Type B pancreatic cell (in vitro differentiated cells): ENCODE results near the gene MTA3. TPM values are rescaled to one million over a fixed set of nuclear protein-coding genes. Genes with fewer than 3 reads are reported as not detected.
"Not testable (repeated sequence)": the region's sequence is repeated elsewhere in the genome, so short reads cannot be mapped to it uniquely, and the experiment has no call there.

Experiments used
- DNase-seq: peaks from one replicate; pipeline ENCODE4 v3.0.0; 2021; ENCODE audit warnings: mixed read lengths; ENCODE audit not compliant: unreplicated experiment; ENCODE audit errors: extremely low spot score
- H3K27ac Mint-ChIP-seq: 2 replicates; pipeline ENCODE4 v1.8.0; 2021; ENCODE audit warnings: mild to moderate bottlenecking, mixed read lengths
- H3K27me3 Mint-ChIP-seq: 2 replicates; pipeline ENCODE4 v1.8.0; 2021; ENCODE audit warnings: mixed read lengths
- H3K36me3 Mint-ChIP-seq: 2 replicates; pipeline ENCODE4 v1.8.0; 2021; ENCODE audit warnings: mixed read lengths
- H3K4me1 Mint-ChIP-seq: one replicate; pipeline ENCODE4 v1.8.0; 2021; ENCODE audit warnings: mixed read lengths; ENCODE audit not compliant: unreplicated experiment
- H3K4me3 Mint-ChIP-seq: 2 replicates; pipeline ENCODE4 v1.8.0; 2021; ENCODE audit warnings: mild to moderate bottlenecking, mixed read lengths
- H3K9me3 Mint-ChIP-seq: 2 replicates; pipeline ENCODE4 v1.8.0; 2021; ENCODE audit warnings: mixed read lengths
- CTCF ChIP-seq: fragments of 200-600 bp; sonication (generic); conservative IDR thresholded peaks from 2 replicates; pipeline ENCODE4 v1.5.0; 2021; ENCODE audit warnings: antibody characterized with exemption, mild to moderate bottlenecking
- total RNA-seq: library from RNA; stranded (reverse); gene quantifications from 2 replicates; pipeline ENCODE4 v1.2.1, GENCODE V29; 2021; ENCODE audit warnings: low replicate concordance

MTA3 gene
- total RNA-seq, 1 donor from 2014 or later = 59.7 TPM

DNA sequence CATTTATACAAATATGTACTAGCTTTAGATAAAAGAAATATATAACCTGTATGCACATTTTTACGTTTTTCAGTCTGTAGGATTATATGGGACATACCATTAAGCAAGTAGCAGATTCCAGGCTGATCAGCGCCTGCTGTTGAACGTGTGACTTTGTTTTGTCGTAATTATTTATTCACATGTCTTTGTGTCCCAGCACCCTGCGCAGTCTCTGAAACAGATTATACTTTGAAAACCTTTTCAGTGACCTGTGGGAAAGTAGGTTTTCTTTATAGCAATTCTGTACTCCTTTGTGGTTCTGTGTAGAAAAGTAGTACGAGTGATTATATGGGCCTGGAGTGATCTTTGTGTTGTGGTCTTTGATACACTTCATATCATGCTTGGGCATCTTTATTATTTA, 68.5 kb downstream of the MTA3 start:
- H3K27me3 Mint-ChIP-seq = no peaks in the 10 kb centered on the region
- no peak for DNase-seq
- no peaks in the 10 kb centered on the region for H3K9me3 Mint-ChIP-seq
- H3K4me3 Mint-ChIP-seq = no peak overlapping the region
- no peak overlapping the region for H3K27ac Mint-ChIP-seq
- TF ChIP-seq CTCF = no peak
- peaks cover 3% of the 10 kb centered on the region for H3K36me3 Mint-ChIP-seq
- H3K4me1 Mint-ChIP-seq = peaks cover 6% of the 10 kb centered on the region

DNA sequence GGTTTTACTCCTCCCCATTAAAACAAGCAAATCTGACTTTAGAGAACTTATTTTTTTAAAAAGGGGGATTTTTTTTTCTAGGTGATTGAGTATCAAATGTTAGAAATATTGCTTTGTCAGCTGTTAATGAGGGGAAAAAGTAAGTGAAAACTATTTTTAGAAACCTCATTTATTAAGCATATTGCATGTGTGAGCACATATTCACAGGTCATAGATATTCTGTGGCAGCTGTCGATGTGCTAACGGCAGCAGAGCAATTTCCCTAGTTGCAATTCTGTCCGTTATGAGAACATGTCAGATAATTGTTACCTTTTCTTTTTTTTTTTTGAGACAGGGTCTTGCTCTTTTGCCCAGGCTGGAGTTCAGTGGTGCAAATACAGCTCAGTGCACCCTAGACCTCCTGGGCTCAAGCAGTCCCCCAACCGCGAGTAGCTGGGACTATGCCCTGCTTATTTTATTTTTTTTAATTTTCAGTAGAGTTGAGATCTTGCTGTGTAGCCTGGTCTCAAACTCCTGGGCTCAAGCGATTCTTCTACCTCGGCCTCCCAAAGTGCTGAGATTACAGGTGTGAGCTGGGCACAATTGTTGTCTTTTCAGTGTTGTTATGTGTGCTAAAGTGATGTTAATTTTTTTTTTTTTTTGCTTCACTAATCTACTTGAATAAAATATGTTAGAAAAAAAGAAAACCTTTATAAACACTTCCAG, 69.8 kb downstream of the MTA3 start:
- no peaks in the 10 kb centered on the region for H3K27me3 Mint-ChIP-seq
- H3K27ac Mint-ChIP-seq = no peak overlapping the region
- H3K9me3 Mint-ChIP-seq = no peaks in the 10 kb centered on the region
- H3K4me3 Mint-ChIP-seq = no peak overlapping the region
- H3K4me1 Mint-ChIP-seq = peaks cover 6% of the 10 kb centered on the region
- peaks cover 3% of the 10 kb centered on the region for H3K36me3 Mint-ChIP-seq
- TF ChIP-seq CTCF = no peak
- no peak for DNase-seq

- Mint-ChIP-seq H3K27ac (no peak overlapping the region), H3K4me1 (peaks cover 6% of the 10 kb centered on the region), H3K36me3 (peaks cover 5% of the 10 kb centered on the region), H3K27me3 (no peaks in the 10 kb centered on the region), H3K9me3 (no peaks in the 10 kb centered on the region), H3K4me3 (peak overlapping the region; percentile 57)
- TF ChIP-seq CTCF = no peak
- DNase-seq = no peak
These were observed 71.1 kb downstream of the MTA3 start for GRCh38 chr2:42639340-42640077.

GRCh38 chr2:42640261-42640660, 71.8 kb downstream of the MTA3 start:
- Mint-ChIP-seq H3K27ac (no peak overlapping the region), H3K36me3 (peaks cover 10% of the 10 kb centered on the region), H3K27me3 (no peaks in the 10 kb centered on the region), H3K9me3 (no peaks in the 10 kb centered on the region), H3K4me1 (peaks cover 6% of the 10 kb centered on the region), H3K4me3 (no peak overlapping the region)
- DNase-seq = no peak
- TF ChIP-seq CTCF = no peak

DNA sequence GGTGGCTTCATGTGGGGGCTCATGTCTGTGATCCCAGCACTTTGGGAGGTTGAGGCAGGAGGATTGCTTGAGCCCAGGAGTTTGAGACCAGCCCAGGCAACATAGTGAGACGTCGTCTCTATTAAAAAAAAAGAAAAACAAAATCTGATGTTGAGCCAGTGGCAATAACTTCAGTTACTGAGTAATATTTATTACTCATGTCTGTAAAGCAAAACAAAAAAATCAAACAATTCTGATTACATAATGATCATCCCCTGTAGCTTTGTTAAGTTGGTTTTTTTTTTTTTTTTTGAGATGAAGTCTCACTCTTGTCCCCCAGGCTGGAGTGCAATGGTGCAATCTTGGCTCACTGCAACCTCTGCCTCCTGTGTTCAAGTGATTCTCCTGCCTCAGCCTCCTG, 73.9 kb downstream of the MTA3 start:
- H3K36me3 Mint-ChIP-seq = peaks cover 20% of the 10 kb centered on the region
- not testable (repeated sequence) for H3K27me3 Mint-ChIP-seq, H3K27ac Mint-ChIP-seq

GRCh38 chr2:42645551-42645950, 77.1 kb downstream of the MTA3 start:
- Mint-ChIP-seq H3K4me1 (no peaks in the 10 kb centered on the region), H3K4me3 (no peak overlapping the region), H3K9me3 (peaks cover 4% of the 10 kb centered on the region), H3K27ac (no peak overlapping the region), H3K27me3 (no peaks in the 10 kb centered on the region), H3K36me3 (peaks cover 25% of the 10 kb centered on the region)
- DNase-seq = no peak
- TF ChIP-seq CTCF = no peak

More for the DNA sequence above, 73.9 kb downstream of the MTA3 start:
- not testable (repeated sequence) for DNase-seq, H3K9me3 Mint-ChIP-seq, H3K4me3 Mint-ChIP-seq, H3K4me1 Mint-ChIP-seq
